ENCODE data around the gene FAM193A. TPM values are rescaled to one million over a fixed set of nuclear protein-coding genes. Genes with fewer than 3 reads are reported as not detected.

FAM193A gene
- total RNA-seq, 1 donor from 2014 or later: 31.4 TPM

- Histone ChIP-seq H3K4me3 (no peak overlapping the region), H3K27me3 (no peaks in the 10 kb centered on the region), H3K9me3 (no peaks in the 10 kb centered on the region), H3K4me1 (no peaks in the 10 kb centered on the region), H3K36me3 (peaks cover 0 to 48% of the 10 kb centered on the region in 2 donors), H3K27ac (no peak overlapping the region)
- intact Hi-C loops (cut with DNase I): no loop called here
- no peak for DNase-seq (ENCODE audit: extremely low spot score in 2 of 2)
- TF ChIP-seq CTCF (IDR thresholded peaks at IDR 0.05) (no peak), POLR2AphosphoS5 (IDR thresholded peaks at IDR 0.05; ENCODE audit: insufficient read depth in 1 of 2, low read depth in 1 of 2) (no peak), POLR2A (IDR thresholded peaks at IDR 0.05) (no peak)
These were observed 150.2 kb downstream of the FAM193A start for GRCh38 chr4:2686379-2687265.

GRCh38 chr4:2688281-2688680, 151.8 kb downstream of the FAM193A start:
- TF ChIP-seq POLR2AphosphoS5 (IDR thresholded peaks at IDR 0.05; ENCODE audit: insufficient read depth in 1 of 2, low read depth in 1 of 2): no peak
- TF ChIP-seq POLR2A (IDR thresholded peaks at IDR 0.05): no peak
- TF ChIP-seq CTCF (IDR thresholded peaks at IDR 0.05): no peak
- intact Hi-C loops (cut with DNase I): no loop called here
- Histone ChIP-seq H3K9me3 (no peaks in the 10 kb centered on the region), H3K36me3 (peaks cover 0 to 64% of the 10 kb centered on the region in 2 donors), H3K4me1 (no peaks in the 10 kb centered on the region), H3K4me3 (no peak overlapping the region), H3K27ac (no peak overlapping the region), H3K27me3 (no peaks in the 10 kb centered on the region)
- DNase-seq (ENCODE audit: extremely low spot score in 2 of 2): no peak

- DNase-seq (ENCODE audit: extremely low spot score in 2 of 2): no peak
- TF ChIP-seq CTCF (IDR thresholded peaks at IDR 0.05) (no peak), POLR2A (IDR thresholded peaks at IDR 0.05) (no peak), POLR2AphosphoS5 (IDR thresholded peaks at IDR 0.05; ENCODE audit: insufficient read depth in 1 of 2, low read depth in 1 of 2) (no peak)
- H3K4me3 ChIP-seq: no peak overlapping the region
- no peaks in the 10 kb centered on the region for H3K27me3 ChIP-seq
- no peaks in the 10 kb centered on the region for H3K4me1 ChIP-seq
- H3K27ac ChIP-seq: no peak overlapping the region
- intact Hi-C loops (cut with DNase I): no loop called here
- no peaks in the 10 kb centered on the region for H3K9me3 ChIP-seq
- H3K36me3 ChIP-seq: peaks cover 0 to 66% of the 10 kb centered on the region in 2 donors
These were observed 152.2 kb downstream of the FAM193A start for GRCh38 chr4:2688697-2689096.

GRCh38 chr4:2689114-2689513, 152.7 kb downstream of the FAM193A start:
- H3K36me3 ChIP-seq: peaks cover 0 to 66% of the 10 kb centered on the region in 2 donors
- H3K4me1 ChIP-seq: no peaks in the 10 kb centered on the region
- intact Hi-C loops (cut with DNase I): no loop called here

More at GRCh38 chr4:2689114-2689513, 152.7 kb downstream of the FAM193A start:
- DNase-seq (ENCODE audit: extremely low spot score in 2 of 2): no peak
- no peaks in the 10 kb centered on the region for H3K27me3 ChIP-seq
- no peak overlapping the region for H3K27ac ChIP-seq
- no peak for TF ChIP-seq POLR2A (IDR thresholded peaks at IDR 0.05)
- TF ChIP-seq POLR2AphosphoS5 (IDR thresholded peaks at IDR 0.05; ENCODE audit: insufficient read depth in 1 of 2, low read depth in 1 of 2): no peak
- TF ChIP-seq CTCF (IDR thresholded peaks at IDR 0.05): no peak
- no peaks in the 10 kb centered on the region for H3K9me3 ChIP-seq
- no peak overlapping the region for H3K4me3 ChIP-seq
